SU-DHL-6 (cell line): Measurements from ENCODE around the gene GIGYF1.

Experiments
- H2AFZ ChIP-seq: fragments of 200-600 bp; sonication (generic); 2 replicates; pipeline ENCODE4 v1.6.1; 2014; ENCODE audit warnings: low read depth, mild to moderate bottlenecking, moderate library complexity, mixed read lengths, antibody characterized with exemption, low read length; ENCODE audit not compliant: severe bottlenecking
- H3F3A ChIP-seq: fragments of 200-600 bp; shearing (Covaris generic); 2 replicates; pipeline ENCODE4 v1.6.0; 2016; ENCODE audit warnings: antibody characterized with exemption, mild to moderate bottlenecking; ENCODE audit not compliant: insufficient read depth
- H3K27ac ChIP-seq: fragments of 200-600 bp; sonication (generic); 2 replicates; pipeline ENCODE4 v1.5.1; 2016; ENCODE audit warnings: low read depth, mild to moderate bottlenecking, low read length, moderate library complexity, mixed read lengths
- H3K27me3 ChIP-seq: fragments of 200-600 bp; sonication (generic), shearing (Covaris generic); 2 replicates; pipeline ENCODE4 v1.6.0; 2014; ENCODE audit warnings: mild to moderate bottlenecking, low read length
- H3K36me3 ChIP-seq: fragments of 200-600 bp; sonication (generic); 2 replicates; pipeline ENCODE4 v1.6.1; 2014; ENCODE audit warnings: mild to moderate bottlenecking, low read length, mixed read lengths
- H3K4me2 ChIP-seq: fragments of 300-600, 200-600 bp; shearing (Covaris generic), sonication (generic); 2 replicates; pipeline ENCODE4 v1.6.0; 2014; ENCODE audit warnings: low read length, low read depth, mild to moderate bottlenecking; ENCODE audit not compliant: poor library complexity, severe bottlenecking
- H3K4me3 ChIP-seq: fragments of 200-600 bp; sonication (generic); 2 replicates; pipeline ENCODE4 v1.5.1; 2014; ENCODE audit warnings: antibody characterized with exemption, low read length, mild to moderate bottlenecking, mixed read lengths; ENCODE audit not compliant: insufficient read depth, poor library complexity, severe bottlenecking
- H3K79me2 ChIP-seq: fragments of 200-600 bp; sonication (generic); 2 replicates; pipeline ENCODE4 v1.6.1; 2014; ENCODE audit warnings: mild to moderate bottlenecking, low read length, moderate library complexity; ENCODE audit not compliant: insufficient read depth
- H3K9ac ChIP-seq: fragments of 200-600 bp; sonication (generic); 2 replicates; pipeline ENCODE4 v1.7.0; 2014; ENCODE audit warnings: mild to moderate bottlenecking, low read length
- H3K9me2 ChIP-seq: fragments of 200-600 bp; sonication (generic); replicated peaks from 2 replicates; pipeline ENCODE4 v1.6.1; 2014; ENCODE audit warnings: low read length; ENCODE audit not compliant: insufficient read depth
- H3K9me3 ChIP-seq: fragments of 200-600 bp; sonication (generic); 2 replicates; pipeline ENCODE4 v1.6.1; 2014; ENCODE audit warnings: low read length, mixed read lengths; ENCODE audit not compliant: insufficient read depth
- H4K20me1 ChIP-seq: fragments of 200-600 bp; sonication (generic); 2 replicates; pipeline ENCODE4 v1.6.1; 2014; ENCODE audit warnings: low read depth, mild to moderate bottlenecking, antibody characterized with exemption, low read length, moderate library complexity, mixed read lengths
- CTCF ChIP-seq: fragments of 200-600 bp; sonication (generic); IDR thresholded peaks from one replicate; pipeline ENCODE4 v1.5.1; 2017; ENCODE audit warnings: antibody characterized with exemption, mild to moderate bottlenecking, low read length, moderate library complexity; ENCODE audit not compliant: insufficient read depth, poor library complexity, severe bottlenecking
- EZH2phosphoT487 ChIP-seq: fragments of 200-600 bp; sonication (generic), shearing (Covaris generic); conservative IDR thresholded peaks from 2 replicates; pipeline ENCODE4 v1.6.1; 2018; ENCODE audit warnings: mild to moderate bottlenecking, antibody characterized with exemption, low read length, moderate library complexity, mixed read lengths

GIGYF1 gene

GRCh38 chr7:100680576-100681271 is 13.3 kb downstream of the GIGYF1 start:
- Histone ChIP-seq H3K9me2 (no peaks in the 10 kb centered on the region), H3K27ac (no peak overlapping the region), H3K9ac (no peak overlapping the region), H2AFZ (no peak overlapping the region), H3F3A (peaks cover 24% of the 10 kb centered on the region), H4K20me1 (no peaks in the 10 kb centered on the region; the same call in 1 of the 2 replicates), H3K4me3 (no peak overlapping the region), H3K36me3 (no peaks in the 10 kb centered on the region), H3K9me3 (no peaks in the 10 kb centered on the region), H3K79me2 (no peaks in the 10 kb centered on the region), H3K27me3 (no peaks in the 10 kb centered on the region), H3K4me2 (no peak overlapping the region)
- no peak for TF ChIP-seq CTCF
- TF ChIP-seq EZH2phosphoT487, result no peak

- Histone ChIP-seq H3K9me2 (no peaks in the 10 kb centered on the region), H3K9ac (no peak overlapping the region), H3K27ac (no peak overlapping the region), H4K20me1 (no peaks in the 10 kb centered on the region; the same call in 1 of the 2 replicates), H3K4me3 (no peak overlapping the region), H3K79me2 (peaks cover 5% of the 10 kb centered on the region; the same call in 1 of the 2 replicates), H2AFZ (no peak overlapping the region), H3K9me3 (no peaks in the 10 kb centered on the region), H3K4me2 (no peak overlapping the region), H3K36me3 (no peaks in the 10 kb centered on the region), H3F3A (peaks cover 24% of the 10 kb centered on the region), H3K27me3 (no peaks in the 10 kb centered on the region)
- TF ChIP-seq CTCF (no peak), EZH2phosphoT487 (no peak)
These were observed 14.0 kb downstream of the GIGYF1 start for GRCh38 chr7:100679927-100680575.

GRCh38 chr7:100679129-100679926 is 14.7 kb downstream of the GIGYF1 start:
- no peak for TF ChIP-seq EZH2phosphoT487
- no peak for TF ChIP-seq CTCF
- Histone ChIP-seq H3K79me2 (peaks cover 11% of the 10 kb centered on the region), H3K9me2 (no peaks in the 10 kb centered on the region), H2AFZ (no peak overlapping the region), H3K27me3 (no peaks in the 10 kb centered on the region), H3K9me3 (no peaks in the 10 kb centered on the region), H3K36me3 (no peaks in the 10 kb centered on the region), H3K9ac (no peak overlapping the region), H3F3A (peaks cover 24% of the 10 kb centered on the region), H3K27ac (no peak overlapping the region), H3K4me2 (no peak overlapping the region), H4K20me1 (no peaks in the 10 kb centered on the region; the same call in 1 of the 2 replicates), H3K4me3 (no peak overlapping the region)
